GM12878 (cell line): Measurements from ENCODE around the gene UBE2I. TPM values are rescaled to one million over a fixed set of nuclear protein-coding genes. Genes with fewer than 3 reads are reported as not detected.

ENCODE experiments used
- ATAC-seq: fragments of 200-7000 bp; cut with Tn5 transposase; 3 replicates; pipeline ENCODE4 v1.9.1; 2020; ENCODE audit warnings: mild to moderate bottlenecking, moderate library complexity
- BruUV-seq: library from RNA; stranded (reverse); fragments of 400-500 nt; replicated peaks from 2 replicates; lab custom pipeline; 2021; lab: Mats Ljungman, UMichigan
- CTCF ChIA-PET: fragments of 300-600 bp; sonication (Branson Sonifier 250); formaldehyde crosslinking; extraction: SDS; loops from one replicate; lab custom pipeline; 2021; ENCODE audit warnings: inconsistent platforms; lab: Yijun Ruan, JAX
- POLR2A ChIA-PET: fragments of 350-600 bp; formaldehyde crosslinking; extraction: SDS; loops from one replicate; lab custom pipeline; 2021; ENCODE audit warnings: inconsistent platforms; lab: Charles Lee
- RAD21 ChIA-PET: fragments of 300-600 bp; sonication (Branson Sonifier 250); formaldehyde crosslinking; loops from one replicate; lab custom pipeline; 2023; ENCODE audit warnings: antibody characterized with exemption; ENCODE audit not compliant: unreplicated experiment; lab: Charles Lee
- SMC1A ChIA-PET: fragments of 300-600 bp; sonication (Branson Sonifier 250); formaldehyde crosslinking; loops from one replicate; lab custom pipeline; 2023; ENCODE audit not compliant: unreplicated experiment, uncharacterized antibody; lab: Charles Lee
- DNase-seq: peaks from one replicate; pipeline ENCODE4 v3.0.0-alpha.2; 2011; ENCODE audit warnings: low read depth, low spot score
- FAIRE-seq: peaks from 3 replicates; lab custom pipeline; 2011; peaks lifted over from hg19 to GRCh38; lab: Jason Lieb, UNC
- H2AFZ ChIP-seq: 2 replicates; pipeline ENCODE4 v1.6.0; 2011; ENCODE audit warnings: low read depth, low read length, control low read depth; ENCODE audit not compliant: control insufficient read depth
- H3K27ac ChIP-seq: 2 replicates; pipeline ENCODE4 v1.5.1; 2011; ENCODE audit warnings: control low read depth; ENCODE audit not compliant: control insufficient read depth, insufficient read depth
- H3K27me3 ChIP-seq, 2 experiments: replicated peaks in 1 of 2; 2 replicates each; pipeline versions ENCODE4 v1.6.0 to v1.6.1; 2011; ENCODE audit warnings: low read length in 1 of 2; ENCODE audit not compliant: control insufficient read depth in 2 of 2, insufficient read depth in 2 of 2
- H3K36me3 ChIP-seq, 2 experiments: 2 replicates each; pipeline ENCODE4 v1.5.1; 2011; ENCODE audit warnings: low read length in 1 of 2; ENCODE audit not compliant: control insufficient read depth in 2 of 2, insufficient read depth in 2 of 2
- H3K4me1 ChIP-seq: 2 replicates; pipeline ENCODE4 v1.6.1; 2011; ENCODE audit warnings: mild to moderate bottlenecking, low read length, moderate library complexity, mixed read lengths; ENCODE audit not compliant: control insufficient read depth, insufficient read depth
- H3K4me2 ChIP-seq: 2 replicates; pipeline ENCODE4 v1.6.0; 2011; ENCODE audit warnings: control low read depth; ENCODE audit not compliant: control insufficient read depth, insufficient read depth
- H3K4me3 ChIP-seq: fragments of 200-600 bp; sonication (generic); 2 replicates; pipeline ENCODE4 v1.5.1; 2016
- H3K79me2 ChIP-seq: 2 replicates; pipeline ENCODE4 v1.6.0; 2011; ENCODE audit warnings: low read length; ENCODE audit not compliant: control insufficient read depth, insufficient read depth
- H3K9ac ChIP-seq: 2 replicates; pipeline ENCODE4 v1.8.0; 2011; ENCODE audit warnings: low read length, control low read depth, mixed read lengths; ENCODE audit not compliant: control insufficient read depth, insufficient read depth
- H3K9me3 ChIP-seq: replicated peaks from 3 replicates; pipeline ENCODE4 v1.5.1; 2011; ENCODE audit warnings: mild to moderate bottlenecking, low read length; ENCODE audit not compliant: control insufficient read depth, insufficient read depth
- H4K20me1 ChIP-seq: 2 replicates; pipeline ENCODE4 v1.6.0; 2011; ENCODE audit not compliant: control insufficient read depth, insufficient read depth
- BCL3 ChIP-seq: IDR thresholded peaks from 2 replicates; pipeline ENCODE4 v1.6.1; 2011; ENCODE audit warnings: borderline replicate concordance, low read depth, mild to moderate bottlenecking, moderate library complexity, low read length; ENCODE audit not compliant: insufficient read depth, poor library complexity, severe bottlenecking
- IRF4 ChIP-seq: IDR thresholded peaks from 2 replicates; pipeline ENCODE4 v1.6.1; 2011; ENCODE audit warnings: low read depth, low read length
- KAT2A ChIP-seq: conservative IDR thresholded peaks from 2 replicates; pipeline ENCODE4 v1.6.1; 2011; ENCODE audit warnings: low read depth, low read length; ENCODE audit not compliant: control insufficient read depth
- WGBS: methylation state at CpG from one replicate; pipeline ENCODE4 v1.1.6; 2016; ENCODE audit warnings: low lambda C conversion rate; ENCODE audit not compliant: insufficient replicate concordance, insufficient coverage; ENCODE audit errors: missing lambda C conversion rate; 5-methylcytosine and 5-hydroxymethylcytosine counted together
- in situ Hi-C: fragments of 300-500 bp; cut with MboI; formaldehyde crosslinking; loops from 9 replicates; pipeline ENCODE4 v1.14.3; 2018; ENCODE audit warnings: mixed read lengths
- intact Hi-C: fragments of 100-400 bp; cut with micrococcal nuclease; formaldehyde crosslinking; loops from one replicate; pipeline ENCODE4 v1.14.2; 2022; ENCODE audit not compliant: unreplicated experiment
- polyA plus RNA-seq, 11 experiments: library from polyadenylated mRNA; depleted of rRNA in 4 of 11; unstranded in 6 of 11; stranded (reverse) in 5 of 11; fragments of >200 nt; fragmentation: Nextera tagmentation in 4 of 11; fragmentation: Illumina TruSeq in 1 of 11; extraction: Ambion mirVana in 4 of 11; extraction: Trizol in 1 of 11; gene quantifications; 1 replicate in 1 of 11; 2 replicates in 10 of 11; pipeline versions ENCODE4 v1.2.1 to v1.2.3, GENCODE V29; 2011 to 2016; ENCODE audit warnings: inconsistent platforms in 2 of 11, missing spikeins in 2 of 11, low read depth in 1 of 11
- total RNA-seq, 4 experiments: library from RNA; depleted of rRNA in 3 of 4; stranded (reverse); fragments of >200 nt in 3 of 4; fragmentation: Illumina TruSeq in 1 of 4; extraction: Trizol in 1 of 4; gene quantifications; 2 replicates each; pipeline versions ENCODE4 v1.2.1 to v1.2.3, GENCODE V29; 2013 to 2021
- TF ChIP-seq, protein P1 (sequence below): fragments of 150-350 bp; IDR thresholded peaks from 2 replicates; pipeline ENCODE4 v1.6.1; 2014; ENCODE audit warnings: mild to moderate bottlenecking, low read depth, low read length

Gene UBE2I
- total and polyA plus RNA-seq, 10 of the 15 experiments (the other 5 are each of a cell fraction or from before 2014, with no cell fraction given): 47.5 to 243 (median 194) TPM

- ATAC-seq (no peak), FAIRE-seq (no peak), DNase-seq (no peak)
- Histone ChIP-seq H3K4me2 (no peak overlapping the region), H3K9ac (no peak overlapping the region), H3K27me3 (no peaks in the 10 kb centered on the region), H3K9me3 (no peaks in the 10 kb centered on the region), H3K4me1 (no peaks in the 10 kb centered on the region), H3K79me2 (no peaks in the 10 kb centered on the region; the same call in none of the 2 replicates), H3K27ac (no peak overlapping the region), H3K4me3 (no peak overlapping the region), H4K20me1 (0 out of 2 replicates have a peak, but pooled peaks cover 4% of the 10 kb centered on the region), H2AFZ (no peak overlapping the region), H3K36me3 (peaks cover 36 to 55% of the 10 kb centered on the region in 2 experiments)
- ChIA-PET CTCF (no interaction called here), RAD21 (no interaction called here), POLR2A (no interaction called here), SMC1A (no interaction called here)
- TF ChIP-seq IRF4: no peak
- no peak for TF ChIP-seq BCL3
- no peak for TF ChIP-seq KAT2A
- TF ChIP-seq, protein P1, sequence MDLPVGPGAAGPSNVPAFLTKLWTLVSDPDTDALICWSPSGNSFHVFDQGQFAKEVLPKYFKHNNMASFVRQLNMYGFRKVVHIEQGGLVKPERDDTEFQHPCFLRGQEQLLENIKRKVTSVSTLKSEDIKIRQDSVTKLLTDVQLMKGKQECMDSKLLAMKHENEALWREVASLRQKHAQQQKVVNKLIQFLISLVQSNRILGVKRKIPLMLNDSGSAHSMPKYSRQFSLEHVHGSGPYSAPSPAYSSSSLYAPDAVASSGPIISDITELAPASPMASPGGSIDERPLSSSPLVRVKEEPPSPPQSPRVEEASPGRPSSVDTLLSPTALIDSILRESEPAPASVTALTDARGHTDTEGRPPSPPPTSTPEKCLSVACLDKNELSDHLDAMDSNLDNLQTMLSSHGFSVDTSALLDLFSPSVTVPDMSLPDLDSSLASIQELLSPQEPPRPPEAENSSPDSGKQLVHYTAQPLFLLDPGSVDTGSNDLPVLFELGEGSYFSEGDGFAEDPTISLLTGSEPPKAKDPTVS: no peak
- intact Hi-C loops: no loop called here
- 94% methylated on average over 20 of the region's 22 CpGs for WGBS
- BruUV-seq: no TSS peak
- in situ Hi-C loops: no loop called here
These were observed 11.3 kb downstream of the UBE2I start for GRCh38 chr16:1320658-1321240.
